Sigmoid colon (tissue), 4 donors: ENCODE data around the gene MCTP1.

ENCODE experiments used
- EP300 ChIP-seq, 4 donors: sonication (generic); formaldehyde crosslinking; IDR thresholded peaks; one replicate each; pipeline ENCODE4 v1.6.1; 2017; ENCODE audit warnings: antibody characterized with exemption in 4 of 4
- TF ChIP-seq, protein P1 (sequence below), 4 experiments: fragments of 450-650 bp in 3 of 4; fragments of 200-600 bp in 1 of 4; IDR thresholded peaks; one replicate each; pipeline ENCODE4 v1.5.1; 2016 to 2019; ENCODE audit warnings: antibody characterized with exemption in 4 of 4, mild to moderate bottlenecking in 3 of 4, moderate library complexity in 2 of 4

DNA sequence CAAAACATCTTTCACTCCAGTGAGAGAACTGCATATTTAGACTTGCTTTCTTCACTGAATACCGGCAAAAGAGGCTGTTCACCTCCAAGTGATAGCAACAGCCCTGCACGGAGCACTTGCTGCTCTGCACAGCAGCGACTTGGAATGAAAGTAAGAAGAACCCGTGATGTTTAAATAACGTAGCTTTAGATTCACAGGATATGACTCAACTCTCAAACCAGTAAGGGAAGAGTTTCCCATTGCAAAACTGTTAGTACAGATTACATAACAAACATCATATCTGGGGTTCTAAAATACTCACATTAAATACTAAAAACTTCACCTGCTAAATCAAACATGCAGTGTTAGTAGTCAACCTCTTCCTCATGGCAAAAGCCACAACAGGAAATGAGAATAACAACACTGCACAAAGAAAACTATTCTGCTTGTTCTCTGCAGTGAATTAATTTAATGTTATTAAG, 203.4 kb downstream of the MCTP1 start:
- TF ChIP-seq, protein P1, sequence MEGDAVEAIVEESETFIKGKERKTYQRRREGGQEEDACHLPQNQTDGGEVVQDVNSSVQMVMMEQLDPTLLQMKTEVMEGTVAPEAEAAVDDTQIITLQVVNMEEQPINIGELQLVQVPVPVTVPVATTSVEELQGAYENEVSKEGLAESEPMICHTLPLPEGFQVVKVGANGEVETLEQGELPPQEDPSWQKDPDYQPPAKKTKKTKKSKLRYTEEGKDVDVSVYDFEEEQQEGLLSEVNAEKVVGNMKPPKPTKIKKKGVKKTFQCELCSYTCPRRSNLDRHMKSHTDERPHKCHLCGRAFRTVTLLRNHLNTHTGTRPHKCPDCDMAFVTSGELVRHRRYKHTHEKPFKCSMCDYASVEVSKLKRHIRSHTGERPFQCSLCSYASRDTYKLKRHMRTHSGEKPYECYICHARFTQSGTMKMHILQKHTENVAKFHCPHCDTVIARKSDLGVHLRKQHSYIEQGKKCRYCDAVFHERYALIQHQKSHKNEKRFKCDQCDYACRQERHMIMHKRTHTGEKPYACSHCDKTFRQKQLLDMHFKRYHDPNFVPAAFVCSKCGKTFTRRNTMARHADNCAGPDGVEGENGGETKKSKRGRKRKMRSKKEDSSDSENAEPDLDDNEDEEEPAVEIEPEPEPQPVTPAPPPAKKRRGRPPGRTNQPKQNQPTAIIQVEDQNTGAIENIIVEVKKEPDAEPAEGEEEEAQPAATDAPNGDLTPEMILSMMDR (IDR thresholded peaks at IDR 0.05) = no peak
- TF ChIP-seq EP300 (IDR thresholded peaks at IDR 0.05) = no peak
